OCI-LY1 (cell line): ENCODE data around the gene OSBPL3.

Experiments
- CTCF ChIP-seq: fragments of 200-600 bp; sonication (generic), shearing (Covaris generic); IDR thresholded peaks from 2 replicates; pipeline ENCODE4 v1.5.1; 2017; ENCODE audit warnings: mild to moderate bottlenecking, antibody characterized with exemption, low read length, moderate library complexity, mixed read lengths
- EZH2 ChIP-seq: fragments of 200-600 bp; sonication (generic), shearing (Covaris generic); IDR thresholded peaks from 2 replicates; pipeline ENCODE4 v1.8.0; 2017; ENCODE audit warnings: borderline replicate concordance, mixed run types, mild to moderate bottlenecking, antibody characterized with exemption, low read length, moderate library complexity, mixed read lengths

DNA sequence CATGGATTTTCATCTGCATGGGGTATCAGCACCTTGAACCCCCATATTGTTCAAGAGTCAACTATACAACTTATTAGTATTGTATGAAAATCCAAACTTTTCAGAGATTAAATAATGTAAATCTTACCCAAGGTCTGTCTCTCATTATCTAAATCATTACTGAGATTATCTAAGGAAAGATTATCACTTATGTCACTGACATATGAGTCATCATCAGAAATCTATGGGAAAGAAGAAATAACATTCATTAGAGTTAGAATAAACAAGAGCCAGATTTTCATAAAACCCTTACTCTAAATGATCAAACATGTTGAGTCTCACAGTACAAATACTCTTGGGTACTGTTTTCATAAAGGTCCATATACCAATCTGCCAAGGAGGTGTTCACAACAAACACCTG lies 139.4 kb downstream of the OSBPL3 start:
- TF ChIP-seq EZH2 (no peak), CTCF (no peak)
